GM12878 (cell line): Measurements from ENCODE around the gene ARRB2. TPM values are rescaled to one million over a fixed set of nuclear protein-coding genes. Genes with fewer than 3 reads are reported as not detected.

ENCODE experiments used
- ATAC-seq: fragments of 200-7000 bp; cut with Tn5 transposase; 3 replicates; pipeline ENCODE4 v1.9.1; 2020; ENCODE audit warnings: mild to moderate bottlenecking, moderate library complexity
- BruUV-seq: library from RNA; stranded (reverse); fragments of 400-500 nt; replicated peaks from 2 replicates; lab custom pipeline; 2021; lab: Mats Ljungman, UMichigan
- CTCF ChIA-PET: fragments of 300-600 bp; sonication (Branson Sonifier 250); formaldehyde crosslinking; extraction: SDS; loops from one replicate; lab custom pipeline; 2021; ENCODE audit warnings: inconsistent platforms; lab: Yijun Ruan, JAX
- POLR2A ChIA-PET: fragments of 350-600 bp; formaldehyde crosslinking; extraction: SDS; loops from one replicate; lab custom pipeline; 2021; ENCODE audit warnings: inconsistent platforms; lab: Charles Lee
- RAD21 ChIA-PET: fragments of 300-600 bp; sonication (Branson Sonifier 250); formaldehyde crosslinking; loops from one replicate; lab custom pipeline; 2023; ENCODE audit warnings: antibody characterized with exemption; ENCODE audit not compliant: unreplicated experiment; lab: Charles Lee
- SMC1A ChIA-PET: fragments of 300-600 bp; sonication (Branson Sonifier 250); formaldehyde crosslinking; loops from one replicate; lab custom pipeline; 2023; ENCODE audit not compliant: unreplicated experiment, uncharacterized antibody; lab: Charles Lee
- DNase-seq: peaks from one replicate; pipeline ENCODE4 v3.0.0-alpha.2; 2011; ENCODE audit warnings: low read depth, low spot score
- FAIRE-seq: peaks from 3 replicates; lab custom pipeline; 2011; peaks lifted over from hg19 to GRCh38; lab: Jason Lieb, UNC
- H2AFZ ChIP-seq: 2 replicates; pipeline ENCODE4 v1.6.0; 2011; ENCODE audit warnings: low read depth, low read length, control low read depth; ENCODE audit not compliant: control insufficient read depth
- H3K27ac ChIP-seq: 2 replicates; pipeline ENCODE4 v1.5.1; 2011; ENCODE audit warnings: control low read depth; ENCODE audit not compliant: control insufficient read depth, insufficient read depth
- H3K27me3 ChIP-seq, 2 experiments: replicated peaks in 1 of 2; 2 replicates each; pipeline versions ENCODE4 v1.6.0 to v1.6.1; 2011; ENCODE audit warnings: low read length in 1 of 2; ENCODE audit not compliant: control insufficient read depth in 2 of 2, insufficient read depth in 2 of 2
- H3K36me3 ChIP-seq, 2 experiments: 2 replicates each; pipeline ENCODE4 v1.5.1; 2011; ENCODE audit warnings: low read length in 1 of 2; ENCODE audit not compliant: control insufficient read depth in 2 of 2, insufficient read depth in 2 of 2
- H3K4me1 ChIP-seq: 2 replicates; pipeline ENCODE4 v1.6.1; 2011; ENCODE audit warnings: mild to moderate bottlenecking, low read length, moderate library complexity, mixed read lengths; ENCODE audit not compliant: control insufficient read depth, insufficient read depth
- H3K4me2 ChIP-seq: 2 replicates; pipeline ENCODE4 v1.6.0; 2011; ENCODE audit warnings: control low read depth; ENCODE audit not compliant: control insufficient read depth, insufficient read depth
- H3K4me3 ChIP-seq: fragments of 200-600 bp; sonication (generic); 2 replicates; pipeline ENCODE4 v1.5.1; 2016
- H3K79me2 ChIP-seq: 2 replicates; pipeline ENCODE4 v1.6.0; 2011; ENCODE audit warnings: low read length; ENCODE audit not compliant: control insufficient read depth, insufficient read depth
- H3K9ac ChIP-seq: 2 replicates; pipeline ENCODE4 v1.8.0; 2011; ENCODE audit warnings: low read length, control low read depth, mixed read lengths; ENCODE audit not compliant: control insufficient read depth, insufficient read depth
- H3K9me3 ChIP-seq: replicated peaks from 3 replicates; pipeline ENCODE4 v1.5.1; 2011; ENCODE audit warnings: mild to moderate bottlenecking, low read length; ENCODE audit not compliant: control insufficient read depth, insufficient read depth
- H4K20me1 ChIP-seq: 2 replicates; pipeline ENCODE4 v1.6.0; 2011; ENCODE audit not compliant: control insufficient read depth, insufficient read depth
- ASH2L ChIP-seq: fragments of 300-600, 200-600 bp; sonication (generic); IDR thresholded peaks from 2 replicates; pipeline ENCODE4 v1.6.1; 2017; ENCODE audit warnings: low read depth, mild to moderate bottlenecking, borderline replicate concordance
- GABPA ChIP-seq: IDR thresholded peaks from 2 replicates; pipeline ENCODE4 v1.6.1; 2014; ENCODE audit warnings: antibody characterized with exemption, low read depth, mild to moderate bottlenecking, inconsistent platforms
- KAT2A ChIP-seq: conservative IDR thresholded peaks from 2 replicates; pipeline ENCODE4 v1.6.1; 2011; ENCODE audit warnings: low read depth, low read length; ENCODE audit not compliant: control insufficient read depth
- LARP7 ChIP-seq: fragments of 450-650 bp; IDR thresholded peaks from 2 replicates; pipeline ENCODE4 v1.6.1; 2017; ENCODE audit warnings: mild to moderate bottlenecking
- NFYA ChIP-seq: IDR thresholded peaks from 2 replicates; pipeline ENCODE4 v1.6.1; 2011; ENCODE audit warnings: low read depth, mild to moderate bottlenecking, low read length, improper control_type of control experiment, borderline replicate concordance
- SMAD5 ChIP-seq: IDR thresholded peaks from 2 replicates; pipeline ENCODE4 v1.6.1; 2016; ENCODE audit warnings: antibody characterized with exemption, low read depth
- ZNF622 ChIP-seq: fragments of 450-650 bp; IDR thresholded peaks from 2 replicates; pipeline ENCODE4 v1.6.1; 2017; ENCODE audit warnings: mild to moderate bottlenecking, inconsistent platforms
- ZSCAN29 ChIP-seq: fragments of 450-650 bp; IDR thresholded peaks from 2 replicates; pipeline ENCODE4 v1.6.1; 2017; ENCODE audit warnings: mild to moderate bottlenecking, moderate library complexity
- ZZZ3 ChIP-seq: IDR thresholded peaks from 2 replicates; pipeline ENCODE4 v1.6.1; 2011; ENCODE audit warnings: low read depth; ENCODE audit not compliant: control insufficient read depth, insufficient read length
- WGBS: methylation state at CpG from one replicate; pipeline ENCODE4 v1.1.6; 2016; ENCODE audit warnings: low lambda C conversion rate; ENCODE audit not compliant: insufficient replicate concordance, insufficient coverage; ENCODE audit errors: missing lambda C conversion rate; 5-methylcytosine and 5-hydroxymethylcytosine counted together
- in situ Hi-C: fragments of 300-500 bp; cut with MboI; formaldehyde crosslinking; loops from 9 replicates; pipeline ENCODE4 v1.14.3; 2018; ENCODE audit warnings: mixed read lengths
- intact Hi-C: fragments of 100-400 bp; cut with micrococcal nuclease; formaldehyde crosslinking; loops from one replicate; pipeline ENCODE4 v1.14.2; 2022; ENCODE audit not compliant: unreplicated experiment
- polyA plus RNA-seq, 11 experiments: library from polyadenylated mRNA; depleted of rRNA in 4 of 11; unstranded in 6 of 11; stranded (reverse) in 5 of 11; fragments of >200 nt; fragmentation: Nextera tagmentation in 4 of 11; fragmentation: Illumina TruSeq in 1 of 11; extraction: Ambion mirVana in 4 of 11; extraction: Trizol in 1 of 11; gene quantifications; 1 replicate in 1 of 11; 2 replicates in 10 of 11; pipeline versions ENCODE4 v1.2.1 to v1.2.3, GENCODE V29; 2011 to 2016; ENCODE audit warnings: inconsistent platforms in 2 of 11, missing spikeins in 2 of 11, low read depth in 1 of 11
- total RNA-seq, 4 experiments: library from RNA; depleted of rRNA in 3 of 4; stranded (reverse); fragments of >200 nt in 3 of 4; fragmentation: Illumina TruSeq in 1 of 4; extraction: Trizol in 1 of 4; gene quantifications; 2 replicates each; pipeline versions ENCODE4 v1.2.1 to v1.2.3, GENCODE V29; 2013 to 2021
- TF ChIP-seq, protein P1 (sequence below): fragments of 450-650 bp; IDR thresholded peaks from 2 replicates; pipeline ENCODE4 v1.6.1; 2017; ENCODE audit warnings: mild to moderate bottlenecking
- TF ChIP-seq, protein P2 (sequence below): fragments of 450-650 bp; formaldehyde crosslinking; IDR thresholded peaks from 2 replicates; pipeline ENCODE4 v1.5.0; 2022; ENCODE audit warnings: mild to moderate bottlenecking, missing genetic modification characterization
- TF ChIP-seq, protein P3 (sequence below): IDR thresholded peaks from 2 replicates; pipeline ENCODE4 v1.6.1; 2011; ENCODE audit warnings: borderline replicate concordance, low read depth, mild to moderate bottlenecking, moderate library complexity, low read length; ENCODE audit not compliant: insufficient read depth, poor library complexity, severe bottlenecking

Gene ARRB2
- total and polyA plus RNA-seq, 10 of the 15 experiments (the other 5 are each of a cell fraction or from before 2014, with no cell fraction given): 6.5 to 75.2 (median 43.1) TPM

DNA sequence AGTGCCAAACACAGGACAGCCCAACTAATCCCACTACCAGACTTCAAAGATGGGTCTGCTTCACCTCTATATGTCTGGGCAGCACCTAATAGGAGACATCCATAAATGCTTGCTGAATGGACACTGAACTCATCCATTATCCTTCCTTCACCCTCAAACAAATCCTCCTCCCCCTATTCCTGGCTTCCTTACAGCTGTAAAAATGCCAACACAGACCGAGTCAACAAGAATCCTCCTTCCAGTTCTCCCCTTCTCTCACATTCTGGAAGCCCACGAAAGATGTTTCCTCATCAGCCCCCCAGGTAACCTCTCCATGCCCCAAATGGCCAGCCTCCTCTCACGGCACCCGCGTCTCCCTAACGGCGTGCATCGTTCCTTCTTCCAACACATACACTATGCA lies 18.7 kb upstream of the ARRB2 start:
- intact Hi-C loops (no loop called here), in situ Hi-C loops (no loop called here)
- H3K4me3 ChIP-seq: no peak overlapping the region
- ChIA-PET RAD21 (no interaction called here), CTCF (interaction anchor here (2.5 kb wide), 1 partner anchor 124 kb away, joined by 8 read pairs; no protein-coding TSS in a partner anchor), SMC1A (interaction anchor here (1.0 kb wide), 1 partner anchor 15 kb away, joined by 3 read pairs; no protein-coding TSS in a partner anchor), POLR2A (interaction anchor here (1.1 to 1.3 kb wide), 2 partner anchors 12 to 248 kb away, joined by 3 to 4 read pairs; partner anchors contain the start of genes PELP1 and SLC25A11)
- H3K9ac ChIP-seq: no peak overlapping the region
- no peak overlapping the region for H3K4me2 ChIP-seq
- H3K27ac ChIP-seq: no peak overlapping the region
- no peak for DNase-seq
- FAIRE-seq: no peak
- ATAC-seq: no peak
- no peaks in the 10 kb centered on the region for H3K9me3 ChIP-seq
- H3K79me2 ChIP-seq: peaks cover 21% of the 10 kb centered on the region
- peaks cover 14% of the 10 kb centered on the region for H3K4me1 ChIP-seq
- no peaks in the 10 kb centered on the region; the same call in 1 of the 2 replicates for H4K20me1 ChIP-seq
- 97% methylated on average over 8 of the region's 8 CpGs for WGBS
- H2AFZ ChIP-seq: no peak overlapping the region
- H3K27me3 ChIP-seq: no peaks in the 10 kb centered on the region
- BruUV-seq: no TSS peak
- TF ChIP-seq KAT2A: no peak
- TF ChIP-seq, protein P1, sequence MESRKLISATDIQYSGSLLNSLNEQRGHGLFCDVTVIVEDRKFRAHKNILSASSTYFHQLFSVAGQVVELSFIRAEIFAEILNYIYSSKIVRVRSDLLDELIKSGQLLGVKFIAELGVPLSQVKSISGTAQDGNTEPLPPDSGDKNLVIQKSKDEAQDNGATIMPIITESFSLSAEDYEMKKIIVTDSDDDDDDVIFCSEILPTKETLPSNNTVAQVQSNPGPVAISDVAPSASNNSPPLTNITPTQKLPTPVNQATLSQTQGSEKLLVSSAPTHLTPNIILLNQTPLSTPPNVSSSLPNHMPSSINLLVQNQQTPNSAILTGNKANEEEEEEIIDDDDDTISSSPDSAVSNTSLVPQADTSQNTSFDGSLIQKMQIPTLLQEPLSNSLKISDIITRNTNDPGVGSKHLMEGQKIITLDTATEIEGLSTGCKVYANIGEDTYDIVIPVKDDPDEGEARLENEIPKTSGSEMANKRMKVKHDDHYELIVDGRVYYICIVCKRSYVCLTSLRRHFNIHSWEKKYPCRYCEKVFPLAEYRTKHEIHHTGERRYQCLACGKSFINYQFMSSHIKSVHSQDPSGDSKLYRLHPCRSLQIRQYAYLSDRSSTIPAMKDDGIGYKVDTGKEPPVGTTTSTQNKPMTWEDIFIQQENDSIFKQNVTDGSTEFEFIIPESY: no peak
- no peak for TF ChIP-seq ZSCAN29
- no peak for TF ChIP-seq LARP7
- TF ChIP-seq GABPA: no peak
- no peak for TF ChIP-seq NFYA
- TF ChIP-seq, protein P2, sequence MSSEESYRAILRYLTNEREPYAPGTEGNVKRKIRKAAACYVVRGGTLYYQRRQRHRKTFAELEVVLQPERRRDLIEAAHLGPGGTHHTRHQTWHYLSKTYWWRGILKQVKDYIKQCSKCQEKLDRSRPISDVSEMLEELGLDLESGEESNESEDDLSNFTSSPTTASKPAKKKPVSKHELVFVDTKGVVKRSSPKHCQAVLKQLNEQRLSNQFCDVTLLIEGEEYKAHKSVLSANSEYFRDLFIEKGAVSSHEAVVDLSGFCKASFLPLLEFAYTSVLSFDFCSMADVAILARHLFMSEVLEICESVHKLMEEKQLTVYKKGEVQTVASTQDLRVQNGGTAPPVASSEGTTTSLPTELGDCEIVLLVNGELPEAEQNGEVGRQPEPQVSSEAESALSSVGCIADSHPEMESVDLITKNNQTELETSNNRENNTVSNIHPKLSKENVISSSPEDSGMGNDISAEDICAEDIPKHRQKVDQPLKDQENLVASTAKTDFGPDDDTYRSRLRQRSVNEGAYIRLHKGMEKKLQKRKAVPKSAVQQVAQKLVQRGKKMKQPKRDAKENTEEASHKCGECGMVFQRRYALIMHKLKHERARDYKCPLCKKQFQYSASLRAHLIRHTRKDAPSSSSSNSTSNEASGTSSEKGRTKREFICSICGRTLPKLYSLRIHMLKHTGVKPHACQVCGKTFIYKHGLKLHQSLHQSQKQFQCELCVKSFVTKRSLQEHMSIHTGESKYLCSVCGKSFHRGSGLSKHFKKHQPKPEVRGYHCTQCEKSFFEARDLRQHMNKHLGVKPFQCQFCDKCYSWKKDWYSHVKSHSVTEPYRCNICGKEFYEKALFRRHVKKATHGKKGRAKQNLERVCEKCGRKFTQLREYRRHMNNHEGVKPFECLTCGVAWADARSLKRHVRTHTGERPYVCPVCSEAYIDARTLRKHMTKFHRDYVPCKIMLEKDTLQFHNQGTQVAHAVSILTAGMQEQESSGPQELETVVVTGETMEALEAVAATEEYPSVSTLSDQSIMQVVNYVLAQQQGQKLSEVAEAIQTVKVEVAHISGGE (CRISPR knock-in tag): no peak
- no peak for TF ChIP-seq ZZZ3
- TF ChIP-seq, protein P3, sequence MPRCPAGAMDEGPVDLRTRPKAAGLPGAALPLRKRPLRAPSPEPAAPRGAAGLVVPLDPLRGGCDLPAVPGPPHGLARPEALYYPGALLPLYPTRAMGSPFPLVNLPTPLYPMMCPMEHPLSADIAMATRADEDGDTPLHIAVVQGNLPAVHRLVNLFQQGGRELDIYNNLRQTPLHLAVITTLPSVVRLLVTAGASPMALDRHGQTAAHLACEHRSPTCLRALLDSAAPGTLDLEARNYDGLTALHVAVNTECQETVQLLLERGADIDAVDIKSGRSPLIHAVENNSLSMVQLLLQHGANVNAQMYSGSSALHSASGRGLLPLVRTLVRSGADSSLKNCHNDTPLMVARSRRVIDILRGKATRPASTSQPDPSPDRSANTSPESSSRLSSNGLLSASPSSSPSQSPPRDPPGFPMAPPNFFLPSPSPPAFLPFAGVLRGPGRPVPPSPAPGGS: no peak
- no peak for TF ChIP-seq SMAD5
- no peak for TF ChIP-seq ZNF622
- no peak for TF ChIP-seq ASH2L
- H3K36me3 ChIP-seq: peaks cover 0 to 8% of the 10 kb centered on the region in 2 experiments; a peak in 3 of 4 replicates
